ENCODE measurements around the gene PHKA2.

GRCh38 chrX:18886005-18886343 is 97.9 kb downstream of the PHKA2 start:
- TF ChIP-seq CTCF (conservative IDR thresholded peaks at IDR 0.05; ENCODE audit: low read depth, low read length) (no peak), EZH2 (IDR thresholded peaks at IDR 0.05; ENCODE audit: low read length, unreplicated experiment) (no peak), EZH2phosphoT487 (IDR thresholded peaks at IDR 0.05; ENCODE audit: borderline replicate concordance, low read length) (no peak)

Measured in PC-3 (cell line).